ENCODE data around the gene CHRNB2. TPM values are rescaled to one million over a fixed set of nuclear protein-coding genes. Genes with fewer than 3 reads are reported as not detected.
A peak's percentile ranks its signal among the peaks of the same experiment; 100 is the strongest.

Gene CHRNB2
- total RNA-seq, 6 experiments from 2014 or later = 0.05 to 0.09 (median 0.07) TPM; not detected in 1

DNA sequence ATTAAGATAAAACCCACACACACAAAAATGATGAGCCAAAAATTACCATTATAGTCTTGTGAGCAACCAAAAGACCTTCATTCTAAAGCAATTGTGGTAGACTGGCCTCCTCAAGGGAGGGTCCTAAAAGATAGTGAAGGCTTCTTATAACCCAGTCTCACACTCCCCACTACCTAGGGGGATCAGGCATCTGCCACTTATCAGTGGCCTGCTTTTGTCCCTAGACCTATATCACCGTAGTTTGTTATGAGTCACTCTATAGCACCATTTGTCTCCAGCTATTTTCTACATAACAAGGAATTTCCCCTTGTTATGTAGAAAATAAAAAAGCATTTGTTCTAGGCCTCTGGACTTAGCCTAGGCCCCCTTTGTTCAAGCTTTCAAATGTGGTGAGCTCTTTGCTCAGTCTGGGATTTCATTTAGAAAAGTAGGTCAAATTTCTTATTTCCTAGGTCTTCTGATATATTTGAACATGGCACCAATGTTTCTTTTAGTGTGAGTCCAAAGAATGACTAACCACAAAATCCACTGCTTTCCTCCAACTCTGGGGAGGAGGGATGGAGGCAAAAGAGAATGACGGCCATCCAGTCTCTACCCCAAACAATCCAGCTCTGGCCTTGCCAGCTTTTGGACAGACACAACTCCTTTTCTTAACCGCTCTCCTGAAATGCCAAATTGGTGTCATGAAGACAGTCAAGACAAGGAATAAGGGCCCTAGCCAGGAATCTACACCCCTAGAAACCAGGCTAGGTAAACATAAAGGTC lies 31.5 kb downstream of the CHRNB2 start:
- no peak for DNase-seq
- Mint-ChIP-seq H3K27ac (peak overlapping the region; percentile 67), H3K27me3 (ENCODE audit: insufficient read depth) (no peaks in the 10 kb centered on the region), H3K4me3 (no peak overlapping the region), H3K36me3 (ENCODE audit: low read depth) (peaks cover 43% of the 10 kb centered on the region), H3K4me1 (ENCODE audit: low read depth) (peaks cover 30% of the 10 kb centered on the region), H3K9me3 (no peaks in the 10 kb centered on the region)
- TF ChIP-seq, protein P1, sequence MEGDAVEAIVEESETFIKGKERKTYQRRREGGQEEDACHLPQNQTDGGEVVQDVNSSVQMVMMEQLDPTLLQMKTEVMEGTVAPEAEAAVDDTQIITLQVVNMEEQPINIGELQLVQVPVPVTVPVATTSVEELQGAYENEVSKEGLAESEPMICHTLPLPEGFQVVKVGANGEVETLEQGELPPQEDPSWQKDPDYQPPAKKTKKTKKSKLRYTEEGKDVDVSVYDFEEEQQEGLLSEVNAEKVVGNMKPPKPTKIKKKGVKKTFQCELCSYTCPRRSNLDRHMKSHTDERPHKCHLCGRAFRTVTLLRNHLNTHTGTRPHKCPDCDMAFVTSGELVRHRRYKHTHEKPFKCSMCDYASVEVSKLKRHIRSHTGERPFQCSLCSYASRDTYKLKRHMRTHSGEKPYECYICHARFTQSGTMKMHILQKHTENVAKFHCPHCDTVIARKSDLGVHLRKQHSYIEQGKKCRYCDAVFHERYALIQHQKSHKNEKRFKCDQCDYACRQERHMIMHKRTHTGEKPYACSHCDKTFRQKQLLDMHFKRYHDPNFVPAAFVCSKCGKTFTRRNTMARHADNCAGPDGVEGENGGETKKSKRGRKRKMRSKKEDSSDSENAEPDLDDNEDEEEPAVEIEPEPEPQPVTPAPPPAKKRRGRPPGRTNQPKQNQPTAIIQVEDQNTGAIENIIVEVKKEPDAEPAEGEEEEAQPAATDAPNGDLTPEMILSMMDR (IDR thresholded peaks at IDR 0.05) = no peak

- no peak overlapping the region; the same call in 1 of the 2 replicates for H3K4me3 Mint-ChIP-seq
- peak overlapping the region; percentile 67 for H3K27ac Mint-ChIP-seq
- DNase-seq = no peak
- peaks cover 38% of the 10 kb centered on the region for H3K36me3 Mint-ChIP-seq (ENCODE audit: low read depth)
- no peaks in the 10 kb centered on the region for H3K27me3 Mint-ChIP-seq (ENCODE audit: insufficient read depth)
- H3K4me1 Mint-ChIP-seq (ENCODE audit: low read depth) = peaks cover 36% of the 10 kb centered on the region
- no peaks in the 10 kb centered on the region for H3K9me3 Mint-ChIP-seq
- TF ChIP-seq, protein P1 (IDR thresholded peaks at IDR 0.05) = no peak
Observed at GRCh38 chr1:154599658-154600057, 32.1 kb downstream of the CHRNB2 start.

DNA sequence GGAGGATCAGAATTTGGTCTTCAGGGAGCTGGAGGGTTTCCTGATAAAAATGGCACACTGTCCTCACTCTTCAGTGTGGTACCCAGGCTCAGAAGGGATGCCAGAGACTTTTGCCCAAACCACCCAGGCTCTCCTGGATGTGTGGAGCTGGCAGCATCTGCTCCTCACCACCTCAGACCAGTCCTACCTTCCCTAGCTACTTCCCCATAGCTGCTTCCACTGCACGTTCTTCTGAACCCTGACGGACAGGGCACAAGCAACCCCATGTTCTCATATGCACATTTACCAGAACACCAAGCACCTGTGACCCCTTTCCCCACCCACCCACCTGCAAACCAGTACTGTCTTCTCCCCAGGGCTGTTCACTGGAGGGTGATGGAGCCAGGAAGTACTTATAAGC lies 35.7 kb downstream of the CHRNB2 start:
- TF ChIP-seq, protein P1 (IDR thresholded peaks at IDR 0.05) = no peak
- Mint-ChIP-seq H3K27me3 (ENCODE audit: insufficient read depth) (no peaks in the 10 kb centered on the region), H3K4me3 (no peak overlapping the region), H3K27ac (no peak overlapping the region), H3K36me3 (ENCODE audit: low read depth) (peaks cover 27% of the 10 kb centered on the region), H3K4me1 (ENCODE audit: low read depth) (peaks cover 51% of the 10 kb centered on the region), H3K9me3 (no peaks in the 10 kb centered on the region)
- no peak for DNase-seq

DNA sequence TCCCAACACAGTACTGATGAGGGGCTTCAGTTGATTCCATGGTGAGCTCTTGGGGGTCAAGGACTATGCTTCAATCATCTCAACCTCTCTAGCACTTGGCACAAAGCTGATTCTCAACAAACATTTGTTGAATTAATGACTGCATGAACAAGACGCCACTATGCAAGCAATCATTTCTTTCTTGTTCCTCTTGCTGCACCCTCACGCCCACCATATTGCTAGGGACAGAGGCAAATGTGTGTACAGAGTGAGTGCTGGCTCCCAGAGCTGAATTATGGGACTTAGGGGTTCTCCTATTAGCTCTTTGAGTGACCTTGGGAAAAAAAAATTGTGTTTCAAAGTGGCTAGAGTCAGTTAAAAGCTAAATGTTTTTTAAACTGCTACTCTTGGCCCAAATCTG lies 38.0 kb downstream of the CHRNB2 start:
- Mint-ChIP-seq H3K4me3 (no peak overlapping the region), H3K27ac (peak overlapping the region; percentile 20; the same call in 1 of the 2 replicates)

DNA sequence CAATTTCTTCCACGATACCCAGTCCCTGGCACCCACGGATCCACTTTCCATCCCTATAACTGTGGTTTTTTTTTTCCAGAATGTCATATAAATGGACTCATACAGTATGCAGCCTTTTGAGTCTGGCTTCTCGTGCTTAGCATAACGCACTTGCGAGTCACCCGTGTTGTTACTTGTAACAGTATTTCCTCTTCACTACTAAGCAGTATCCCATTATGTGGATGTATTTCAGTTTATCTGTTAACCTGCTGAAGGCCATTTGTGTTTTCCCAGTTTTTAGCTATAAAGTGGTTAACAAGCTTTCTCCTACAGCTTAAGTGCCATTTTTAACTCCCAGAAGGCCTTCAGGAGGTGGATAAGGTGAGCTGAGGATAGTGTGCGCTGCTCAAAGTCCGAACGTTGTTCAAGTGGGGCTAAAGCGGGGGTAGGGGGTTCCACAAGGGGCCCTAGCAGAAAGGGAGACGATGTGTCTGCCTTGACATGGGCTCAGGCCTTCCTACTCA lies 39.6 kb downstream of the CHRNB2 start:
- peaks cover 6% of the 10 kb centered on the region; the same call in 1 of the 2 replicates for H3K36me3 Mint-ChIP-seq (ENCODE audit: low read depth)
- H3K27ac Mint-ChIP-seq = peak overlapping the region; percentile 98
- TF ChIP-seq, protein P1 (IDR thresholded peaks at IDR 0.05) = no peak
- peak overlapping the region; percentile 97 for H3K4me3 Mint-ChIP-seq
- H3K27me3 Mint-ChIP-seq (ENCODE audit: insufficient read depth) = no peaks in the 10 kb centered on the region
- peak; percentile 69 for DNase-seq
- peaks cover 50% of the 10 kb centered on the region for H3K4me1 Mint-ChIP-seq (ENCODE audit: low read depth)
- no peaks in the 10 kb centered on the region for H3K9me3 Mint-ChIP-seq

More for the DNA sequence above, 38.0 kb downstream of the CHRNB2 start:
- no peak for DNase-seq
- H3K4me1 Mint-ChIP-seq (ENCODE audit: low read depth) = peaks cover 50% of the 10 kb centered on the region
- H3K36me3 Mint-ChIP-seq (ENCODE audit: low read depth) = peaks cover 22% of the 10 kb centered on the region; the same call in 1 of the 2 replicates
- TF ChIP-seq, protein P1 (IDR thresholded peaks at IDR 0.05) = no peak
- H3K27me3 Mint-ChIP-seq (ENCODE audit: insufficient read depth) = no peaks in the 10 kb centered on the region
- no peaks in the 10 kb centered on the region for H3K9me3 Mint-ChIP-seq
